Uterus (tissue), 4 donors: ENCODE results near the gene VAV3. TPM values are rescaled to one million over a fixed set of nuclear protein-coding genes. Genes with fewer than 3 reads are reported as not detected.

Source experiments
- DNase-seq, 2 donors: peaks; one replicate each; pipeline ENCODE4 v3.0.0-alpha.2; 2019 to 2020
- H3K27ac ChIP-seq, 2 donors: fragments of 200-600 bp; sonication (generic); 1 replicate in 1 of 2; 2 replicates in 1 of 2; pipeline ENCODE4 v1.5.1; 2016 to 2018
- H3K27me3 ChIP-seq, 2 donors: fragments of 200-600 bp; sonication (generic); one replicate each; pipeline ENCODE4 v1.5.1; 2018 to 2019; ENCODE audit warnings: control low read depth in 1 of 2
- H3K36me3 ChIP-seq, 2 donors: fragments of 200-600 bp; sonication (generic); one replicate each; pipeline ENCODE4 v1.5.1; 2019; ENCODE audit warnings: control low read depth in 1 of 2
- H3K4me1 ChIP-seq, 2 donors: fragments of 200-600 bp; sonication (generic); one replicate each; pipeline ENCODE4 v1.5.1; 2018 to 2019; ENCODE audit warnings: control low read depth in 1 of 2
- H3K4me3 ChIP-seq, 2 donors: fragments of 200-600 bp; sonication (generic); 1 replicate in 1 of 2; 2 replicates in 1 of 2; pipeline ENCODE4 v1.5.1; 2018 to 2019; ENCODE audit warnings: mild to moderate bottlenecking in 1 of 2
- H3K9me3 ChIP-seq, 2 donors: fragments of 200-600 bp; sonication (generic); one replicate each; pipeline ENCODE4 v1.5.1; 2019; ENCODE audit warnings: control low read depth in 1 of 2
- POLR2A ChIP-seq, 2 donors: fragments of 450-650 bp; IDR thresholded peaks; one replicate each; pipeline ENCODE4 v1.6.1; 2016; ENCODE audit warnings: antibody characterized with exemption in 2 of 2, mild to moderate bottlenecking in 1 of 2, moderate library complexity in 1 of 2
- intact Hi-C: fragments of 100-400 bp; cut with DNase I; formaldehyde crosslinking; loops from one replicate; pipeline ENCODE4 v1.15.1; 2023; ENCODE audit warnings: low total_unique reads
- total RNA-seq, 4 donors: library from RNA; depleted of rRNA in 3 of 4; stranded (reverse); fragments of >200 nt in 3 of 4; gene quantifications; one replicate each; pipeline versions ENCODE4 v1.1.0 to v1.2.4, GENCODE V29; 2014 to 2023
- TF ChIP-seq, protein P1 (sequence below), 4 experiments: fragments of 200-600 bp in 2 of 4; fragments of 450-650 bp in 2 of 4; sonication (generic) in 2 of 4; IDR thresholded peaks; one replicate each; pipeline ENCODE4 v1.5.1; 2016 to 2019; ENCODE audit warnings: antibody characterized with exemption in 4 of 4, mild to moderate bottlenecking in 2 of 4, moderate library complexity in 1 of 4
- donor health status: DM: yes; HTN: yes; CAD: no.

VAV3 gene
- total RNA-seq, 4 donors from 2014 or later: 0.88 to 22.5 (median 8.6) TPM

DNA sequence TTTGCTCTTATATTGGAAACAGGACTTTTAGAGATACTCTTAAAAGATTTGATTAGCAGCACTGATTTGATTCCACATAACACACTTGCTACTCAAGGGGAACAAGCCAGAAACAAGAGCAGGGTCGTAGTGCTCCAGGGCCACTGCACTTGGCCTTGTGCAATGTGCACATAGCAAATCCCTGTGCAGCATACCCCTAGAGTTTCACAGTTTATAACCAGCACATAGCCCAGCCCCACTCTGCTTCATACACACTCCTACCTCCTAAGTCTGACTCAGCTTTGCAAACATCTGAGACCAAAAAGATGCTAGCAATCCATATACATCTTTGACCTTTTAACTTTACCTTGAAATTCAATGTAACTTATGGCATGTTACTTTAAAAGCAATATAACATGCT, 157.6 kb downstream of the VAV3 start:
- no peak overlapping the region for H3K27ac ChIP-seq
- no peaks in the 10 kb centered on the region for H3K27me3 ChIP-seq
- no peak overlapping the region for H3K4me3 ChIP-seq
- no peaks in the 10 kb centered on the region for H3K4me1 ChIP-seq
- intact Hi-C loops: no loop called here
- no peaks in the 10 kb centered on the region for H3K36me3 ChIP-seq
- no peak for DNase-seq
- H3K9me3 ChIP-seq: no peaks in the 10 kb centered on the region
- TF ChIP-seq POLR2A (IDR thresholded peaks at IDR 0.05): no peak
- TF ChIP-seq, protein P1, sequence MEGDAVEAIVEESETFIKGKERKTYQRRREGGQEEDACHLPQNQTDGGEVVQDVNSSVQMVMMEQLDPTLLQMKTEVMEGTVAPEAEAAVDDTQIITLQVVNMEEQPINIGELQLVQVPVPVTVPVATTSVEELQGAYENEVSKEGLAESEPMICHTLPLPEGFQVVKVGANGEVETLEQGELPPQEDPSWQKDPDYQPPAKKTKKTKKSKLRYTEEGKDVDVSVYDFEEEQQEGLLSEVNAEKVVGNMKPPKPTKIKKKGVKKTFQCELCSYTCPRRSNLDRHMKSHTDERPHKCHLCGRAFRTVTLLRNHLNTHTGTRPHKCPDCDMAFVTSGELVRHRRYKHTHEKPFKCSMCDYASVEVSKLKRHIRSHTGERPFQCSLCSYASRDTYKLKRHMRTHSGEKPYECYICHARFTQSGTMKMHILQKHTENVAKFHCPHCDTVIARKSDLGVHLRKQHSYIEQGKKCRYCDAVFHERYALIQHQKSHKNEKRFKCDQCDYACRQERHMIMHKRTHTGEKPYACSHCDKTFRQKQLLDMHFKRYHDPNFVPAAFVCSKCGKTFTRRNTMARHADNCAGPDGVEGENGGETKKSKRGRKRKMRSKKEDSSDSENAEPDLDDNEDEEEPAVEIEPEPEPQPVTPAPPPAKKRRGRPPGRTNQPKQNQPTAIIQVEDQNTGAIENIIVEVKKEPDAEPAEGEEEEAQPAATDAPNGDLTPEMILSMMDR (IDR thresholded peaks at IDR 0.05): no peak

DNA sequence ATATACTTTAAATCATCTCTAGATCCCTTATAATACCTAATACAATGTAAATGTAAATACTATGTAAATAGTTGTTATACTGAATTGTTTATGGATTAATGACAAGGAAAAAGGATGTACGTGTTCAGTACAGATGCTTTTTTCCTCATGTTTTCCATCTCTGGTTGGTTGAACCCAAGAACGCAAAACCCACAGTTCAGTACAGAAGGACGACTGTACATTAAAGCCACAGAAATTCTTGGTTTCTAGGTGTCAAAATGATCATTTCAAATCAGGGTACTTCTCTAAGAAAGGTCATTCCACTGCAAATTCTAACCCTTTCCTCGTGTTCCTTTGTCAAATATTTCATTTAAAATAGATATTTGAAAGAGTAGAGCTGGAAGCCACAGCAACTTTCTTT, 158.1 kb downstream of the VAV3 start:
- DNase-seq: no peak
- Histone ChIP-seq H3K27ac (no peak overlapping the region), H3K9me3 (no peaks in the 10 kb centered on the region), H3K4me3 (no peak overlapping the region), H3K36me3 (no peaks in the 10 kb centered on the region), H3K4me1 (no peaks in the 10 kb centered on the region), H3K27me3 (no peaks in the 10 kb centered on the region)
- TF ChIP-seq, protein P1 (IDR thresholded peaks at IDR 0.05): no peak
- no peak for TF ChIP-seq POLR2A (IDR thresholded peaks at IDR 0.05)
- intact Hi-C loops: no loop called here

DNA sequence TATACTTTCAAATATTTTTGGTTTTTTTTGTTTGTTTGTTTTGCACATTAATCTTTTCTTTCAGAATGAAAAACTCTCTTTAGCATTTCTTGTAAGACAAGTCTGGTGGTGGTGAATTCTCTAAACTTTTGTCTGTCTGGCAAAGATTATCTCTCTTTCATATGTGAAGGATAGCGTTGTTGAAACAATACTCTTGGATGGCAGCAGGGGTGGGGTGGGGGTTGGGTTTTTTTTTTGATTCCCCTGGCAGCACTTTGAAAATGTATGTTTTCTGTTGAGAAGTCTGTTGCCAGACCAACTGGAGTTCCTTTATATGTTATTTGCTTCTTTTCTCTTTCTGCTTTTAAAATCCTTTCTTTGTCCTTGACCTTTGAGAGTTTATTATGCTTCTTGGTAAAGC, 160.2 kb downstream of the VAV3 start:
- Histone ChIP-seq H3K4me3 (no peak overlapping the region), H3K4me1 (no peaks in the 10 kb centered on the region), H3K36me3 (no peaks in the 10 kb centered on the region), H3K9me3 (no peaks in the 10 kb centered on the region), H3K27me3 (no peaks in the 10 kb centered on the region), H3K27ac (no peak overlapping the region)
- no peak for DNase-seq
- intact Hi-C loops: no loop called here
- no peak for TF ChIP-seq POLR2A (IDR thresholded peaks at IDR 0.05)
- TF ChIP-seq, protein P1 (IDR thresholded peaks at IDR 0.05): no peak

DNA sequence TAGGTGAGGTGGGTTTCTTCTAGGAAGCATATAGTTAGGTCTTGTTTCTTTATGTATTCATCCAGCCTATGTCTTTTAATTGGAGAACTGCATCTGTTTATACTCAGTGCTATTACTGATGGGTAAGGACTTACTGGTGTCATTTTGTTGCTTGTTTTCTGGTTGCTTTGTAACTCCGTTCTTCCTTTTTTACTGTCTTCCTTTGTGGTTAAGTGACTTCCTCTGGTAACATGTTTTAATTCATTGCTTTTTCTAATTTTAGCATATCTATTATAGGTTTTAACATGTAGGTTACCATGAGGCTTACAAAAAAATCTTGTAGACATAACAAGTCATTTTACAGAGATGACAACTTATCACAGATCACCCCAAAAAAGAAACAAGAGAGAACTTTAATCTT, 160.8 kb downstream of the VAV3 start:
- intact Hi-C loops: no loop called here
- no peak for TF ChIP-seq POLR2A (IDR thresholded peaks at IDR 0.05)
- TF ChIP-seq, protein P1 (IDR thresholded peaks at IDR 0.05): no peak

DNA sequence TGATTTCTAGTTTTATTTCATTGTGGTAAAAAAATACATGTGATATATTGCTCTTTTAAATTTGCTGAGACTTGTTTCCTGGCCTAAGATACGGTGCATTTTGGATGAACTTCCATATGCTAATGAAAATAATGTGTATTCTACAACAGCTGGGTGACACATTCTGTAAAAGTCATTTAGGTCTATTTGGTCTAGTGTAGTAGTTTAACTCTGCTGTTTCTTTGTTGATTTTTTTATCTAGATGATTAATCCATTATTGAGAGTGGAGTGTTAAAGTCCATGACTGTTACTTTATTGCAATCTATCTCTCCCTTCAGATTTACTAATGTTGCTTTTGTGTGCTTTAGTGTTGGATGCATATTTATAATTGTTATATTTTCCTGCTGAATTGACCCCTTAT, 161.4 kb downstream of the VAV3 start:
- H3K27ac ChIP-seq: no peak overlapping the region
- no peaks in the 10 kb centered on the region for H3K27me3 ChIP-seq
- intact Hi-C loops: no loop called here
- no peaks in the 10 kb centered on the region for H3K4me1 ChIP-seq
- TF ChIP-seq POLR2A (IDR thresholded peaks at IDR 0.05): no peak
- TF ChIP-seq, protein P1 (IDR thresholded peaks at IDR 0.05): no peak
- H3K36me3 ChIP-seq: no peaks in the 10 kb centered on the region
- H3K9me3 ChIP-seq: no peaks in the 10 kb centered on the region
- H3K4me3 ChIP-seq: no peak overlapping the region
- DNase-seq: no peak

More for the DNA sequence above, 160.8 kb downstream of the VAV3 start:
- DNase-seq: no peak
- Histone ChIP-seq H3K27ac (no peak overlapping the region), H3K4me3 (no peak overlapping the region), H3K27me3 (no peaks in the 10 kb centered on the region), H3K36me3 (no peaks in the 10 kb centered on the region), H3K4me1 (no peaks in the 10 kb centered on the region), H3K9me3 (no peaks in the 10 kb centered on the region)
